Activated CD4-positive, alpha-beta T cell treated with anti-CD3 and anti-CD28 coated beads, Interleukin-2, amount 50 U/mL, for 24 hours (primary cell): ENCODE data around the gene CGB1.
"Not testable (repeated sequence)": the region's sequence is repeated elsewhere in the genome, so short reads cannot be mapped to it uniquely, and the experiment has no call there.

Experiments used
- DNase-seq, 2 donors: peaks; one replicate each; pipeline ENCODE4 v3.0.0-alpha.2; 2020; ENCODE audit warnings: low read depth in 1 of 2, low spot score in 1 of 2

CGB1 gene

GRCh38 chr19:49022116-49022515 lies 14.6 kb downstream of the CGB1 start:
- no peak for DNase-seq

- no peak for DNase-seq
These were observed 15.5 kb downstream of the CGB1 start for GRCh38 chr19:49020931-49021895.

- no peak for DNase-seq
These were observed 16.4 kb downstream of the CGB1 start for GRCh38 chr19:49020342-49020741.

- peak in 1 of 2 donors; percentile 35 for DNase-seq
These were observed 17.3 kb downstream of the CGB1 start for GRCh38 chr19:49019242-49019932.

- DNase-seq = not testable (repeated sequence)
These were observed 18.1 kb downstream of the CGB1 start for GRCh38 chr19:49018388-49019241.

- peak; percentile 35 to 48 for DNase-seq
These were observed 18.9 kb downstream of the CGB1 start for GRCh38 chr19:49017666-49018351.

GRCh38 chr19:49017041-49017665 lies 19.5 kb downstream of the CGB1 start, which contains the start of gene LHB:
TSS of gene LHB (minus strand) at chr19:49017091. CDS start at chr19:49017081, 10 bp downstream.
- DNase-seq = no peak

GRCh38 chr19:49016067-49016839 lies 20.4 kb downstream of the CGB1 start:
- DNase-seq = no peak

- DNase-seq = no peak
These were observed 21.8 kb downstream of the CGB1 start for GRCh38 chr19:49014870-49015255.

GRCh38 chr19:49014123-49014869 lies 22.4 kb downstream of the CGB1 start:
- DNase-seq = no peak

- no peak for DNase-seq
These were observed 25.5 kb downstream of the CGB1 start for GRCh38 chr19:49011194-49011593.

- DNase-seq = no peak
These were observed 26.2 kb downstream of the CGB1 start for GRCh38 chr19:49010453-49010852.

- no peak for DNase-seq
These were observed 26.9 kb downstream of the CGB1 start for GRCh38 chr19:49009828-49010227.

GRCh38 chr19:49006905-49007304 lies 29.8 kb downstream of the CGB1 start:
- no peak for DNase-seq

- DNase-seq = no peak
These were observed 31.6 kb downstream of the CGB1 start for GRCh38 chr19:49004964-49005614.

- no peak for DNase-seq
These were observed 32.6 kb downstream of the CGB1 start for GRCh38 chr19:49004133-49004532.

GRCh38 chr19:48999481-49000325 lies 37.0 kb downstream of the CGB1 start:
- peak; percentile 44 to 47 for DNase-seq
